Keratinocyte (primary cell): Measurements from ENCODE around the gene TAC3.

ENCODE experiments used
- CTCF ChIP-seq, 3 experiments: IDR thresholded peaks in 1 of 3; conservative IDR thresholded peaks in 1 of 3; optimal IDR thresholded peaks in 1 of 3; 2 replicates in 2 of 3; 3 replicates in 1 of 3; pipeline versions ENCODE3 to v1.5.1; 2011; ENCODE audit warnings: low read length in 3 of 3, mild to moderate bottlenecking in 3 of 3, moderate library complexity in 2 of 3, control low read depth in 1 of 3, inconsistent platforms in 1 of 3; ENCODE audit not compliant: insufficient read depth in 2 of 3; ENCODE audit errors: extremely low read depth in 1 of 3
- EZH2 ChIP-seq: IDR thresholded peaks from one replicate; pipeline ENCODE4 v1.6.1; 2012; ENCODE audit warnings: inconsistent platforms, mild to moderate bottlenecking, low read length, moderate library complexity

DNA sequence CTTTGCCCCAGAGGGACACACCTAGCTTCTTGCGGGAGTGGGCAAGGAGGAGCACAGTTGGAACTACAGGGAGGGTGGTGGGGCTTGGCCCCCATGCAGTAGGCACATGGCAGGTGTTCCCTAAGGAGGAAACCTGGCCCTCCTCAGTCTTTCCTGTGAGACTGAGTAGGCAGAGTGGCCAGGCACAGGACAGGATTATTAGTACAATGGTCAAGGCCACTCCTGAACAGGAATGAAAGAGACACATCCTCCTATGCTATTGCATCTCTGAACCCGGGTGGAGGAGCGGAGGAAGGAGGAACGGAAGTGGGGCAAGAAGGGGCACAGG, 32.8 kb upstream of the TAC3 start:
- TF ChIP-seq CTCF (optimal IDR thresholded peaks at IDR 0.05 in 1 of 3, IDR thresholded peaks at IDR 0.05 in 1 of 3, conservative IDR thresholded peaks at IDR 0.05 in 1 of 3; ENCODE audit: extremely low read depth in 1 of 3, insufficient read depth in 2 of 3, low read length in 3 of 3), result no peak
- no peak for TF ChIP-seq EZH2
